ENCODE measurements around the gene KIAA1328. TPM values are rescaled to one million over a fixed set of nuclear protein-coding genes. Genes with fewer than 3 reads are reported as not detected.
"Not testable (repeated sequence)": the region's sequence is repeated elsewhere in the genome, so short reads cannot be mapped to it uniquely, and the experiment has no call there.

Gene KIAA1328
- total RNA-seq, 1 donor from 2014 or later, result 7.9 TPM

- intact Hi-C loops (cut with micrococcal nuclease), result no loop called here
- H3K4me1 Mint-ChIP-seq (ENCODE audit: low read depth), result peaks cover 2% of the 10 kb centered on the region
Observed at GRCh38 chr18:36867056-36867455, 38.1 kb downstream of the KIAA1328 start.

DNA sequence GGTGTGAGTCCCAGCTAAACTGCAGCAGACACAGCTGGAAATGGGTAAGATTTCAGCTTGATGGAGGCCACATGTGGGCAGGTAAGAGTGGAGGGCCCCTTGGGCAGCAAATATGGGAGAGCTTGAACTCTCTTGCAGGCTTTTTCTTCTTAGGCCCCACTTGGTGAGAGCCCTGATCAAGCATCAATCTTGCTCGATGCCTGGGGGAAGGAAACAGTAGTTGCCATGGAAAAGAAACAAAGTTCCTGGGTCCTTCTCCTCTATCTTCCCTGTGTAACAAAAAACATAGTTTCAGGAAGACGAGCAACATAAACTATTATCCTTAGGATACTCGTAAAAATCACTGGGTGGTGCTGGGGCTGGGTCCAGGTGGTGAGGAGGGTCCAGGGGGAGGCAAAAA is 42.9 kb downstream of the KIAA1328 start:
- Mint-ChIP-seq H3K4me1 (ENCODE audit: low read depth) (peaks cover 6% of the 10 kb centered on the region), H3K9me3 (peaks cover 3% of the 10 kb centered on the region), H3K36me3 (ENCODE audit: low read depth) (peaks cover 19% of the 10 kb centered on the region), H3K27ac (no peak overlapping the region), H3K4me3 (ENCODE audit: low read depth) (no peak overlapping the region), H3K27me3 (ENCODE audit: low read depth) (no peaks in the 10 kb centered on the region)
- intact Hi-C loops (cut with micrococcal nuclease), result no loop called here
- no peak for DNase-seq (ENCODE audit: low spot score)

More at GRCh38 chr18:36867056-36867455, 38.1 kb downstream of the KIAA1328 start:
- Mint-ChIP-seq H3K27me3 (ENCODE audit: low read depth) (no peaks in the 10 kb centered on the region), H3K27ac (no peak overlapping the region), H3K36me3 (ENCODE audit: low read depth) (peaks cover 4% of the 10 kb centered on the region), H3K4me3 (ENCODE audit: low read depth) (no peak overlapping the region), H3K9me3 (no peaks in the 10 kb centered on the region)
- no peak for DNase-seq (ENCODE audit: low spot score)

DNA sequence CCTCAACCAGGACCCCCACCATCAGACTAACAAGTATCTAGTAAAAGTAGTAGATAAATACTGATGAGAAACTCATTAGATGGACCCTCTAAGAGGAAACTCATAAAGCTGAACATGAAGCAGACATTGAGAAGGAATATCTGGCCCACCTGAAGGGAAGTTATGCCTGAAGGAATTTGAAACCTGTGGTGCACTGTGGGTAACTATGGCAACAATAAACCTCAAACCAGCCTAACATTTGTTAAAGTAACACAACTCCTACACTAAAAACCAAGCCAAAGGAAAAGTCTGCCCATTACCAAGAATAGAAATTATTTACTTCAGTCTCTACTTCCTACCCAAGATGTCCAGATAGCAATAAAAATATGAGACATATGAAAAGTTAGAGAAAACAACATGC is 43.4 kb downstream of the KIAA1328 start:
- intact Hi-C loops (cut with micrococcal nuclease), result no loop called here
- H3K36me3 Mint-ChIP-seq (ENCODE audit: low read depth), result peaks cover 19% of the 10 kb centered on the region
- no peak for DNase-seq (ENCODE audit: low spot score)
- peaks cover 6% of the 10 kb centered on the region for H3K4me1 Mint-ChIP-seq (ENCODE audit: low read depth)
- no peak overlapping the region for H3K4me3 Mint-ChIP-seq (ENCODE audit: low read depth)
- H3K27me3 Mint-ChIP-seq (ENCODE audit: low read depth), result no peaks in the 10 kb centered on the region
- peaks cover 3% of the 10 kb centered on the region for H3K9me3 Mint-ChIP-seq
- no peak overlapping the region for H3K27ac Mint-ChIP-seq

DNA sequence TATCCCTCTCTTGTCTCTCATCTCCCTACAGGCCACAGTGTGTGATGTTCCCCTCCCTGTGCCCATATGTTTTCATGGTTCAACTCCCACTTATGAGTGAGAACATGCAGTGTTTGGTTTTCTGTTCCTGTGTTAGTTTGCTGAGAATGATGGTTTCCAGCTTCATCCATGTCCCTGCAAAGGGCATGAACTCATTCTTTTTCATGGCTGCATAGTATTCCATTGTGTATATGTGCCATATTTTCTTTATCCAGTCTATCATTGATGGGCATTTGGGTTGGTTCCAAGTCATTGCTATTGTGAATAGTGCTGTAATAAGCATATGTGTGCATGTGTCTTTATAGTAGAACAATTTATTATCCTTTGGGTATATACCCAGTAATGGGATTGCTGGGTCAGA is 44.9 kb downstream of the KIAA1328 start:
- H3K4me1 Mint-ChIP-seq (ENCODE audit: low read depth); H3K9me3 Mint-ChIP-seq; H3K4me3 Mint-ChIP-seq (ENCODE audit: low read depth); H3K27me3 Mint-ChIP-seq (ENCODE audit: low read depth); H3K27ac Mint-ChIP-seq; DNase-seq (ENCODE audit: low spot score); intact Hi-C loops (cut with micrococcal nuclease): not testable (repeated sequence)
- H3K36me3 Mint-ChIP-seq (ENCODE audit: low read depth), result peaks cover 19% of the 10 kb centered on the region

- H3K27ac Mint-ChIP-seq; intact Hi-C loops (cut with micrococcal nuclease); H3K4me3 Mint-ChIP-seq (ENCODE audit: low read depth); DNase-seq (ENCODE audit: low spot score); H3K9me3 Mint-ChIP-seq; H3K27me3 Mint-ChIP-seq (ENCODE audit: low read depth); H3K4me1 Mint-ChIP-seq (ENCODE audit: low read depth); H3K36me3 Mint-ChIP-seq (ENCODE audit: low read depth): not testable (repeated sequence)
Observed at GRCh38 chr18:36879796-36880195, 50.9 kb downstream of the KIAA1328 start.

- no peak overlapping the region for H3K27ac Mint-ChIP-seq
- no peaks in the 10 kb centered on the region for H3K36me3 Mint-ChIP-seq (ENCODE audit: low read depth)
- no peaks in the 10 kb centered on the region for H3K9me3 Mint-ChIP-seq
- H3K27me3 Mint-ChIP-seq (ENCODE audit: low read depth), result no peaks in the 10 kb centered on the region
- no peak for DNase-seq (ENCODE audit: low spot score)
- peaks cover 4% of the 10 kb centered on the region for H3K4me1 Mint-ChIP-seq (ENCODE audit: low read depth)
- no peak overlapping the region for H3K4me3 Mint-ChIP-seq (ENCODE audit: low read depth)
- intact Hi-C loops (cut with micrococcal nuclease), result no loop called here
Observed at GRCh38 chr18:36885981-36886380, 57.1 kb downstream of the KIAA1328 start.

DNA sequence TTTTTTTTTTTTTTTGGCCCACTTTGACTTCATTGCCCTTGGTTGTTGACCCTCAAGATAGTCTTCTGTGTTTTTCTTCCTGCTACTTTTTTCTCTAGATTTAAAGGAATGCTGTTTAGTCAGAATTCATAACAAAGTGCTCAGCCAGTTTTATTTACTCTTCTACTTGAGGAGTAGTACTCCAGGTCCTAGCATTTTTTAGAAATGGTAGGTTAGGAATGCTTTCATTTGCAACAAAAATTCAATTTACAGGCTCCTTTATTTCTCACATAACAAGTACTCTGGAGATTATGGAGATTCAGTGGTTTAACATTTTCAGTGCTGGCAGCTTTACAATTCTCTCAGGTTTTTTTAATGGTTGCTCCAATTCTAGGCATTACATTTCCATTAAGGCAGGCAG is 58.2 kb downstream of the KIAA1328 start:
- Mint-ChIP-seq H3K4me3 (ENCODE audit: low read depth) (no peak overlapping the region), H3K27ac (no peak overlapping the region), H3K9me3 (no peaks in the 10 kb centered on the region), H3K4me1 (ENCODE audit: low read depth) (peaks cover 4% of the 10 kb centered on the region), H3K27me3 (ENCODE audit: low read depth) (no peaks in the 10 kb centered on the region), H3K36me3 (ENCODE audit: low read depth) (no peaks in the 10 kb centered on the region)
- intact Hi-C loops (cut with micrococcal nuclease), result no loop called here
- DNase-seq (ENCODE audit: low spot score), result no peak

DNA sequence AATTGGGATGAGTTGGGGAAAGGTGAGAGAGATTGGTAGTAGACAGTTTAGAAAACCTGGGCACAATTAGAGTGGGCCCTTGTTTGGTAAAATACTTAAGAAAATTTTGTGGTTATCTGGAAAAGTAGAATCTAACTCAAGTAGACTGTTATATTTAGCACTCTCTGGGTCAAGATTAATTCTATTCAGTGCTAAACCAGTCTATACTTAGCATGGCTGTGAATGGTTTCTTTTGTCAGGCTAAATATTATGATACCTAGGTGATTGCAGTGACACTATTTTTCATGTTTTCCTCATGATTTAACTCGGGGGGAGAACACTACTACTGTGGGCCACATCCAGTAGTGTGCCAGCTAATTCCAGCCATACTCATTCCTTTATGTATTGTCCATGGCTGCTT is 58.9 kb downstream of the KIAA1328 start:
- H3K4me1 Mint-ChIP-seq (ENCODE audit: low read depth), result peaks cover 4% of the 10 kb centered on the region
- H3K27ac Mint-ChIP-seq, result no peak overlapping the region
- no peaks in the 10 kb centered on the region for H3K9me3 Mint-ChIP-seq
- intact Hi-C loops (cut with micrococcal nuclease), result no loop called here
- H3K27me3 Mint-ChIP-seq (ENCODE audit: low read depth), result no peaks in the 10 kb centered on the region
- no peak overlapping the region for H3K4me3 Mint-ChIP-seq (ENCODE audit: low read depth)
- DNase-seq (ENCODE audit: low spot score), result no peak
- no peaks in the 10 kb centered on the region for H3K36me3 Mint-ChIP-seq (ENCODE audit: low read depth)

DNA sequence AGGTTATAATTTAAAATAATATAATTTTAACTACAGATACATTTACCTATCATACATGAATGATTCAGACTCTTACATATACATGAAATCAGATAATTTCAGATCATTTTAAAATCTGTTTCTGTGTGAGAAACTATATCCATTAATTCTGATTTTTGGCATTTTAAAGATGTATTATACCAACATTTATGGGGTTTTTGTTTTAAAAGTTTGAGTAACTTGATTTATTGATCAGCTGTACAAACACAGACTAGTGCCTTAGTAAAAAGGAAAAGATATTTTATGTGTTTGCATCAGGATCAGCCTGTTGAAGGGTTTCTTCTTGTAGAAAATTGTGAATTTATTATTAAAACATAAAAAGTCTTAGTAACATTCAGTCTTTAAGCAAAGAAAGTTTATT is 59.9 kb downstream of the KIAA1328 start:
- H3K36me3 Mint-ChIP-seq (ENCODE audit: low read depth), result no peaks in the 10 kb centered on the region
- H3K9me3 Mint-ChIP-seq, result no peaks in the 10 kb centered on the region
- intact Hi-C loops (cut with micrococcal nuclease), result no loop called here
- H3K27ac Mint-ChIP-seq, result no peak overlapping the region
- H3K27me3 Mint-ChIP-seq (ENCODE audit: low read depth), result no peaks in the 10 kb centered on the region
- H3K4me3 Mint-ChIP-seq (ENCODE audit: low read depth), result no peak overlapping the region
- peaks cover 4% of the 10 kb centered on the region for H3K4me1 Mint-ChIP-seq (ENCODE audit: low read depth)
- DNase-seq (ENCODE audit: low spot score), result no peak

DNA sequence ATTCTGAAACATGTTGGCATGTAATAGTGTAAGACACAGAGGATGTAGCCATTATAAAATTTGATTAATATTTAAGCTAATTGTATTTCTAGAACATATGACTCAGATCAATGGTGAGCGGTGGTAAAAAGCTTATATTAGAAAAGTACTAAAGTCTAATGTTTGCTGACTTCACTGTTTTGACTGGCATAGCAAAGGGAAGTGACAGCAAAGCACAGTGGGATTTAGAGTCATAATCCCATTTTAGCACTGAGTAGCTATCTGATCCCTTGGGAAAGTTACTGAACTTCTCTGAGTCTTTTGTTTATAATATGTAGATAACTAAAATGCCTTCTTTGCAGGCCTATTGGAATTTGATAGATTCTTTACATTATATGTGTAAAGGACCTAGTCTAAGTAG is 60.4 kb downstream of the KIAA1328 start:
- H3K4me3 Mint-ChIP-seq (ENCODE audit: low read depth), result no peak overlapping the region
- peaks cover 4% of the 10 kb centered on the region for H3K4me1 Mint-ChIP-seq (ENCODE audit: low read depth)
- no peak overlapping the region for H3K27ac Mint-ChIP-seq
- H3K9me3 Mint-ChIP-seq, result no peaks in the 10 kb centered on the region
- intact Hi-C loops (cut with micrococcal nuclease), result no loop called here
- DNase-seq (ENCODE audit: low spot score), result no peak
- no peaks in the 10 kb centered on the region for H3K36me3 Mint-ChIP-seq (ENCODE audit: low read depth)
- H3K27me3 Mint-ChIP-seq (ENCODE audit: low read depth), result no peaks in the 10 kb centered on the region

GRCh38 chr18:36889742-36890141 is 60.8 kb downstream of the KIAA1328 start:
- DNase-seq (ENCODE audit: low spot score), result no peak
- Mint-ChIP-seq H3K4me1 (ENCODE audit: low read depth) (peaks cover 4% of the 10 kb centered on the region), H3K36me3 (ENCODE audit: low read depth) (no peaks in the 10 kb centered on the region), H3K27ac (no peak overlapping the region), H3K4me3 (ENCODE audit: low read depth) (no peak overlapping the region), H3K27me3 (ENCODE audit: low read depth) (no peaks in the 10 kb centered on the region), H3K9me3 (no peaks in the 10 kb centered on the region)
- intact Hi-C loops (cut with micrococcal nuclease), result no loop called here

GRCh38 chr18:36890598-36890997 is 61.7 kb downstream of the KIAA1328 start:
- no peak overlapping the region for H3K4me3 Mint-ChIP-seq (ENCODE audit: low read depth)
- DNase-seq (ENCODE audit: low spot score), result no peak
- no peaks in the 10 kb centered on the region for H3K9me3 Mint-ChIP-seq
- intact Hi-C loops (cut with micrococcal nuclease), result no loop called here
- peaks cover 4% of the 10 kb centered on the region for H3K4me1 Mint-ChIP-seq (ENCODE audit: low read depth)
- no peaks in the 10 kb centered on the region for H3K36me3 Mint-ChIP-seq (ENCODE audit: low read depth)
- no peaks in the 10 kb centered on the region for H3K27me3 Mint-ChIP-seq (ENCODE audit: low read depth)
- no peak overlapping the region for H3K27ac Mint-ChIP-seq

GRCh38 chr18:36893227-36893626 is 64.3 kb downstream of the KIAA1328 start:
- H3K27me3 Mint-ChIP-seq (ENCODE audit: low read depth), result no peaks in the 10 kb centered on the region
- intact Hi-C loops (cut with micrococcal nuclease), result no loop called here
- no peak for DNase-seq (ENCODE audit: low spot score)
- H3K4me1 Mint-ChIP-seq (ENCODE audit: low read depth), result peaks cover 4% of the 10 kb centered on the region
- peaks cover under 1% of the 10 kb centered on the region for H3K36me3 Mint-ChIP-seq (ENCODE audit: low read depth)
- H3K4me3 Mint-ChIP-seq (ENCODE audit: low read depth), result no peak overlapping the region
- no peaks in the 10 kb centered on the region for H3K9me3 Mint-ChIP-seq
- H3K27ac Mint-ChIP-seq, result no peak overlapping the region

GRCh38 chr18:36895606-36896005 is 66.7 kb downstream of the KIAA1328 start:
- no peaks in the 10 kb centered on the region for H3K4me1 Mint-ChIP-seq (ENCODE audit: low read depth)
- H3K4me3 Mint-ChIP-seq (ENCODE audit: low read depth), result no peak overlapping the region
- H3K36me3 Mint-ChIP-seq (ENCODE audit: low read depth), result peaks cover 7% of the 10 kb centered on the region
- H3K27me3 Mint-ChIP-seq (ENCODE audit: low read depth), result no peaks in the 10 kb centered on the region
- no peak for DNase-seq (ENCODE audit: low spot score)
- intact Hi-C loops (cut with micrococcal nuclease), result no loop called here
- H3K9me3 Mint-ChIP-seq, result peaks cover 8% of the 10 kb centered on the region
- no peak overlapping the region for H3K27ac Mint-ChIP-seq
